ENCODE data around the gene HOXA13.

Gene HOXA13

DNA sequence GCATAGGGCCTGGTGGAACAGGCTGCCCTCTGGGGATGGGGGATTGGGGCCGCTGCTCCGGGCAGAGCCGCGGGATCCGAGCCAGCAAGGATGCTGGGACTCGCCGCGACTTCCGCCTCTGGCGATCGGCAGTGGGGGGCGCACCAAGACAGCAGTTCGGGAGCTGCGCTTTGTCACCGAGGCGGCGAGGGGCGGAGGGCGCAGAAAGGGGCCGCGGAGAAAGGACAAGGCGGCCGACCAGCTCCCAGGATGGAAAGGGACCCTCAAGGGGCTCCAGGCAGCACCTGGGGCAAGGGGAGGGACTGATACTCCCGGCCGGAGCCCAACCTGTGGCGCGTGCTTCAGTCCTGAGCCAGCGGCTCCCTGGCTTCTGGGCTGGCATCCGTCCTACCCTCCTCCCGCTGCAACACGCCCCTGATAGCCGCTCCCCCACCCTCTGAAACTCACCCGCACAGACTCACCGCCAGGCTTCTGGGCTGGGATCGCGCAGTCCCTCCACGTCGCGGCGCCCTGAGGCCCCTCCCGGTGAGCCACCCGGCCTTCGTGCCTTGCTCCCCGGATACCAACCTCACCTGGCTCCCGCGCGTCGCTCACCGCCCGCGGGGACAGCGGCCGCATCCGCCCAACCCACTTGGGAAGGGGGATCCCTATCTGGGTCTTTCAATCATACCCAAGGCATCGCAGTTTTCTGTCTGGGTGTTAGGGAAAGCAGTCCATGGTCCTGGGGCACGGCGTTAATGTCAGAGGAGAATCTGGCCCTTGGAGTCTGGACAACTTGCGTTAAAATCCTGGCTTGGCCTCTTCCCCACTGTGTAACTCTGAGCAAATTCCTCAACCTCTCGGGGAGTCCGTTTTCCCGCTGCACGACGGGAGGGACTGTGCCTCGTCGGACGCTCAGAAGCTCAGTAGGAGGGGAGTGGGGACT lies 35.8 kb upstream of the HOXA13 start (continued):
- TF ChIP-seq ZBTB20 (tag by site-specific recombination; IDR thresholded peaks at IDR 0.05) (peak; percentile 8; the same call in 1 of the 2 replicates), ZNF624 (tag by site-specific recombination; IDR thresholded peaks at IDR 0.05) (no peak), ZNF2 (tag by site-specific recombination; IDR thresholded peaks at IDR 0.05) (0 out of 2 replicates have a peak, but pooled peaks have one; percentile 46), ZNF394 (tag by site-specific recombination; IDR thresholded peaks at IDR 0.05; ENCODE audit: borderline replicate concordance) (no peak), PRDM1 (tag by site-specific recombination; IDR thresholded peaks at IDR 0.05) (no peak), KLF7 (tag by site-specific recombination; IDR thresholded peaks at IDR 0.05; ENCODE audit: borderline replicate concordance) (no peak), ZNF266 (tag by site-specific recombination; IDR thresholded peaks at IDR 0.05; ENCODE audit: low read depth) (no peak), ZNF561 (tag by site-specific recombination; IDR thresholded peaks at IDR 0.05; ENCODE audit: borderline replicate concordance) (peak; percentile 37; the same call in 1 of the 2 replicates), MEIS1 (CRISPR knock-in tag; IDR thresholded peaks at IDR 0.05; ENCODE audit: borderline replicate concordance) (no peak), FEZF1 (tag by site-specific recombination; IDR thresholded peaks at IDR 0.05) (no peak), ZNF837 (tag by site-specific recombination; IDR thresholded peaks at IDR 0.05) (no peak), EGR2 (tag by site-specific recombination; IDR thresholded peaks at IDR 0.05; ENCODE audit: low read depth) (no peak), ZNF121 (tag by site-specific recombination; IDR thresholded peaks at IDR 0.05) (no peak), BCL11A (tag by site-specific recombination; IDR thresholded peaks at IDR 0.05; ENCODE audit: low read depth) (no peak), ZNF670 (tag by site-specific recombination; IDR thresholded peaks at IDR 0.05; ENCODE audit: low read depth) (no peak), ZNF48 (tag by site-specific recombination; IDR thresholded peaks at IDR 0.05) (no peak), ZNF529 (tag by site-specific recombination; IDR thresholded peaks at IDR 0.05; ENCODE audit: insufficient replicate concordance) (no peak), ZNF324 (tag by site-specific recombination; IDR thresholded peaks at IDR 0.05) (peak; percentile 54; the same call in 1 of the 2 replicates), ZNF571 (tag by site-specific recombination; IDR thresholded peaks at IDR 0.05) (no peak), ZNF133 (tag by site-specific recombination; IDR thresholded peaks at IDR 0.05) (no peak), KLF10 (tag by site-specific recombination; IDR thresholded peaks at IDR 0.05) (no peak)
- TF ChIP-seq, protein P1, sequence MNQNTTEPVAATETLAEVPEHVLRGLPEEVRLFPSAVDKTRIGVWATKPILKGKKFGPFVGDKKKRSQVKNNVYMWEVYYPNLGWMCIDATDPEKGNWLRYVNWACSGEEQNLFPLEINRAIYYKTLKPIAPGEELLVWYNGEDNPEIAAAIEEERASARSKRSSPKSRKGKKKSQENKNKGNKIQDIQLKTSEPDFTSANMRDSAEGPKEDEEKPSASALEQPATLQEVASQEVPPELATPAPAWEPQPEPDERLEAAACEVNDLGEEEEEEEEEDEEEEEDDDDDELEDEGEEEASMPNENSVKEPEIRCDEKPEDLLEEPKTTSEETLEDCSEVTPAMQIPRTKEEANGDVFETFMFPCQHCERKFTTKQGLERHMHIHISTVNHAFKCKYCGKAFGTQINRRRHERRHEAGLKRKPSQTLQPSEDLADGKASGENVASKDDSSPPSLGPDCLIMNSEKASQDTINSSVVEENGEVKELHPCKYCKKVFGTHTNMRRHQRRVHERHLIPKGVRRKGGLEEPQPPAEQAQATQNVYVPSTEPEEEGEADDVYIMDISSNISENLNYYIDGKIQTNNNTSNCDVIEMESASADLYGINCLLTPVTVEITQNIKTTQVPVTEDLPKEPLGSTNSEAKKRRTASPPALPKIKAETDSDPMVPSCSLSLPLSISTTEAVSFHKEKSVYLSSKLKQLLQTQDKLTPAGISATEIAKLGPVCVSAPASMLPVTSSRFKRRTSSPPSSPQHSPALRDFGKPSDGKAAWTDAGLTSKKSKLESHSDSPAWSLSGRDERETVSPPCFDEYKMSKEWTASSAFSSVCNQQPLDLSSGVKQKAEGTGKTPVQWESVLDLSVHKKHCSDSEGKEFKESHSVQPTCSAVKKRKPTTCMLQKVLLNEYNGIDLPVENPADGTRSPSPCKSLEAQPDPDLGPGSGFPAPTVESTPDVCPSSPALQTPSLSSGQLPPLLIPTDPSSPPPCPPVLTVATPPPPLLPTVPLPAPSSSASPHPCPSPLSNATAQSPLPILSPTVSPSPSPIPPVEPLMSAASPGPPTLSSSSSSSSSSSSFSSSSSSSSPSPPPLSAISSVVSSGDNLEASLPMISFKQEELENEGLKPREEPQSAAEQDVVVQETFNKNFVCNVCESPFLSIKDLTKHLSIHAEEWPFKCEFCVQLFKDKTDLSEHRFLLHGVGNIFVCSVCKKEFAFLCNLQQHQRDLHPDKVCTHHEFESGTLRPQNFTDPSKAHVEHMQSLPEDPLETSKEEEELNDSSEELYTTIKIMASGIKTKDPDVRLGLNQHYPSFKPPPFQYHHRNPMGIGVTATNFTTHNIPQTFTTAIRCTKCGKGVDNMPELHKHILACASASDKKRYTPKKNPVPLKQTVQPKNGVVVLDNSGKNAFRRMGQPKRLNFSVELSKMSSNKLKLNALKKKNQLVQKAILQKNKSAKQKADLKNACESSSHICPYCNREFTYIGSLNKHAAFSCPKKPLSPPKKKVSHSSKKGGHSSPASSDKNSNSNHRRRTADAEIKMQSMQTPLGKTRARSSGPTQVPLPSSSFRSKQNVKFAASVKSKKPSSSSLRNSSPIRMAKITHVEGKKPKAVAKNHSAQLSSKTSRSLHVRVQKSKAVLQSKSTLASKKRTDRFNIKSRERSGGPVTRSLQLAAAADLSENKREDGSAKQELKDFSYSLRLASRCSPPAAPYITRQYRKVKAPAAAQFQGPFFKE (tag by site-specific recombination; IDR thresholded peaks at IDR 0.05; ENCODE audit: borderline replicate concordance) = no peak
- TF ChIP-seq, protein P2, sequence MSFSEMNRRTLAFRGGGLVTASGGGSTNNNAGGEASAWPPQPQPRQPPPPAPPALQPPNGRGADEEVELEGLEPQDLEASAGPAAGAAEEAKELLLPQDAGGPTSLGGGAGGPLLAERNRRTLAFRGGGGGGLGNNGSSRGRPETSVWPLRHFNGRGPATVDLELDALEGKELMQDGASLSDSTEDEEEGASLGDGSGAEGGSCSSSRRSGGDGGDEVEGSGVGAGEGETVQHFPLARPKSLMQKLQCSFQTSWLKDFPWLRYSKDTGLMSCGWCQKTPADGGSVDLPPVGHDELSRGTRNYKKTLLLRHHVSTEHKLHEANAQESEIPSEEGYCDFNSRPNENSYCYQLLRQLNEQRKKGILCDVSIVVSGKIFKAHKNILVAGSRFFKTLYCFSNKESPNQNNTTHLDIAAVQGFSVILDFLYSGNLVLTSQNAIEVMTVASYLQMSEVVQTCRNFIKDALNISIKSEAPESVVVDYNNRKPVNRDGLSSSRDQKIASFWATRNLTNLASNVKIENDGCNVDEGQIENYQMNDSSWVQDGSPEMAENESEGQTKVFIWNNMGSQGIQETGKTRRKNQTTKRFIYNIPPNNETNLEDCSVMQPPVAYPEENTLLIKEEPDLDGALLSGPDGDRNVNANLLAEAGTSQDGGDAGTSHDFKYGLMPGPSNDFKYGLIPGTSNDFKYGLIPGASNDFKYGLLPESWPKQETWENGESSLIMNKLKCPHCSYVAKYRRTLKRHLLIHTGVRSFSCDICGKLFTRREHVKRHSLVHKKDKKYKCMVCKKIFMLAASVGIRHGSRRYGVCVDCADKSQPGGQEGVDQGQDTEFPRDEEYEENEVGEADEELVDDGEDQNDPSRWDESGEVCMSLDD (tag by site-specific recombination; IDR thresholded peaks at IDR 0.05) = peak; percentile 20; the same call in 1 of the 2 replicates
- TF ChIP-seq, protein P3, sequence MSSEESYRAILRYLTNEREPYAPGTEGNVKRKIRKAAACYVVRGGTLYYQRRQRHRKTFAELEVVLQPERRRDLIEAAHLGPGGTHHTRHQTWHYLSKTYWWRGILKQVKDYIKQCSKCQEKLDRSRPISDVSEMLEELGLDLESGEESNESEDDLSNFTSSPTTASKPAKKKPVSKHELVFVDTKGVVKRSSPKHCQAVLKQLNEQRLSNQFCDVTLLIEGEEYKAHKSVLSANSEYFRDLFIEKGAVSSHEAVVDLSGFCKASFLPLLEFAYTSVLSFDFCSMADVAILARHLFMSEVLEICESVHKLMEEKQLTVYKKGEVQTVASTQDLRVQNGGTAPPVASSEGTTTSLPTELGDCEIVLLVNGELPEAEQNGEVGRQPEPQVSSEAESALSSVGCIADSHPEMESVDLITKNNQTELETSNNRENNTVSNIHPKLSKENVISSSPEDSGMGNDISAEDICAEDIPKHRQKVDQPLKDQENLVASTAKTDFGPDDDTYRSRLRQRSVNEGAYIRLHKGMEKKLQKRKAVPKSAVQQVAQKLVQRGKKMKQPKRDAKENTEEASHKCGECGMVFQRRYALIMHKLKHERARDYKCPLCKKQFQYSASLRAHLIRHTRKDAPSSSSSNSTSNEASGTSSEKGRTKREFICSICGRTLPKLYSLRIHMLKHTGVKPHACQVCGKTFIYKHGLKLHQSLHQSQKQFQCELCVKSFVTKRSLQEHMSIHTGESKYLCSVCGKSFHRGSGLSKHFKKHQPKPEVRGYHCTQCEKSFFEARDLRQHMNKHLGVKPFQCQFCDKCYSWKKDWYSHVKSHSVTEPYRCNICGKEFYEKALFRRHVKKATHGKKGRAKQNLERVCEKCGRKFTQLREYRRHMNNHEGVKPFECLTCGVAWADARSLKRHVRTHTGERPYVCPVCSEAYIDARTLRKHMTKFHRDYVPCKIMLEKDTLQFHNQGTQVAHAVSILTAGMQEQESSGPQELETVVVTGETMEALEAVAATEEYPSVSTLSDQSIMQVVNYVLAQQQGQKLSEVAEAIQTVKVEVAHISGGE (tag by site-specific recombination; conservative IDR thresholded peaks at IDR 0.05; ENCODE audit: low read depth) = peak; percentile 48
- TF ChIP-seq, protein P4, sequence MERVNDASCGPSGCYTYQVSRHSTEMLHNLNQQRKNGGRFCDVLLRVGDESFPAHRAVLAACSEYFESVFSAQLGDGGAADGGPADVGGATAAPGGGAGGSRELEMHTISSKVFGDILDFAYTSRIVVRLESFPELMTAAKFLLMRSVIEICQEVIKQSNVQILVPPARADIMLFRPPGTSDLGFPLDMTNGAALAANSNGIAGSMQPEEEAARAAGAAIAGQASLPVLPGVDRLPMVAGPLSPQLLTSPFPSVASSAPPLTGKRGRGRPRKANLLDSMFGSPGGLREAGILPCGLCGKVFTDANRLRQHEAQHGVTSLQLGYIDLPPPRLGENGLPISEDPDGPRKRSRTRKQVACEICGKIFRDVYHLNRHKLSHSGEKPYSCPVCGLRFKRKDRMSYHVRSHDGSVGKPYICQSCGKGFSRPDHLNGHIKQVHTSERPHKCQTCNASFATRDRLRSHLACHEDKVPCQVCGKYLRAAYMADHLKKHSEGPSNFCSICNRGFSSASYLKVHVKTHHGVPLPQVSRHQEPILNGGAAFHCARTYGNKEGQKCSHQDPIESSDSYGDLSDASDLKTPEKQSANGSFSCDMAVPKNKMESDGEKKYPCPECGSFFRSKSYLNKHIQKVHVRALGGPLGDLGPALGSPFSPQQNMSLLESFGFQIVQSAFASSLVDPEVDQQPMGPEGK (tag by site-specific recombination; IDR thresholded peaks at IDR 0.05) = peak; percentile 60
